ENCODE results near the gene ZNF689.

Gene ZNF689

DNA sequence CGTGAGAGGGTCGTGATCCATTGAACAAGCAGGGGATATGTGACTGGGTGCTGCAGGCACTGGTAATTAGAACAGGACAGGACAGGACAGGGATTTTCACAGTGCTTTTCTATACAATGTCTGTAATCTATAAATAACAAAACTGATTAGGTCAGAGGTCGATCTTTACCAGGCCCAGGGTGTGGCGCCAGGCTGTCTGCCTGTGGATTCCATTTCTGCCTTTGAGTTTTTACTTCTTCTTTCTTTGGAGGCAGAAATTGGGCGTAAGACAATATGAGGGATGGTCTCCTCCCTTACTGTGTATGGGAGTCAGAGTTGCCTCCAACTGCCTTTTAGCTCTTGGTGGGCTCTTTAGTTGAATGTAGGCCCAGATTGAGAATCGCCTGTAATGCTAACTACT, 50.5 kb downstream of the ZNF689 start:
- no peak for DNase-seq

DNA sequence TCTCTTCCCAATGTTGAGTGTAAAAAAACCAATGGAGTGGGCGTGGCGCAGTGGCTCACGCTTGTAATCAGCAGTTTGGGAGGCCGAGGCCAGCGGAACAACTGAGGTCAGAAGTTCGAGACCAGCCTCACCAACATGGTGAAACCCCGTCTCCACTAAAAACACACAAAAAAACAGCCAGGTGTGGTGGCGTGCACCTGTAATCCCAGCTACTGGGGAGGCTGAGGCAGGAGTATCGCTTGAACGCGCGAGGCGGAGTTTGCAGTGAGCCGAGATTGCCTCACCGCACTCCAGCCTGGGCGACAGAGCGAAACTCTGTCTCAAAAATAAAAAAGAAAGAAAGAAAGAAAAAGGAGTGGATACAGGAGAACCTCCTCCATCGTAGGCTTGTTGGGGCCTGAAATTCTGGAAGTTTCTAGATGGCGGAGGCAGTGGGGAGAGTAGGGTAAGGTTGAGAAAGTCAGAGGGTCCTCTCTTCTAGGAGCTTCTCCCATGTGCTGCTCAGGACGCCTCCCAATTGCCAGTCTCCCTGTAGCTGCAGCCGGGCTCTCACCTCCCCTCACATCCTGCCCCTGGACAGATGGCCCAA, 51.3 kb downstream of the ZNF689 start:
- no peak for DNase-seq

DNA sequence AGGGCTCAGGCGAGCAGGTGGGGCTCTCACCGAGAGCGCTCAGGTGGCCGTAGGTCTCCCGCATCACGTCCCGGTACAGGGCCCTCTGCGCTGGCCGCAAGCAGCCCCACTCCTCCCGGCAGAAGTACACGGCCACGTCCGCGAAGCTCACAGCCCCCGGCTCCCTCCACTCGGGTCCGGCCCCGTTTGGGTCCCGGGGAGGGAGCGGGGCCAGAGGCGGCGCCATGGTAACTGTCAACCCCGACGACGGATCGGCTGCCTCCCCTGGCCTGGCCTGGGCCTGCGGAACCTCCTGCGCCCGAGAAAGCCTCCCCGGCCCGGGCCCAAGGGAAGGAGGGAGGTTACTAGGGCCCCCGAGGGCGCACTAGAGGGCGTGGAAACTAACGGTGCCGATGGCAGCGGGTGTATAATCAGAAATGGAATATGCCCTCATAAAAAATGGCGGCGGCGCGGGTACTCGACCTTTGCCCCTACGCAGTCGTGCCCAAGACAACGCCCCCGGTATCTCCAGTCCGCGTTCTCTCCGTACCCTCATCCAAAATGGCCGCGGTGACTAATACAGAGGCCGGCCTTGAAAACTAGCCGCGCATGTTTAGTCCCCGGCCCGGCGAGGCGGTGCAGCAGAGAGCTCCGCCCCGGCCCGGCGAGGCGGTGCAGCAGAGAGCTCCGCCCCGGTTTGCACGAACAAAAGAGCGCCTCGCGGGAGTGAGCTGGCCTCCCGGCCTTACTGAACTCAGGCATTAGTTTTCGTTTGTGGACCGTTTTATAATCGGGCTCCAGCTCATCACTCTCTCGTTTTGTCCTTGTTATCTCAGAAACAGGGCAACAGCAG, 52.0 kb downstream of the ZNF689 start, which contains the start of gene ZNF764:
TSS of gene ZNF764 (minus strand) at position 418 of the 832 bp plus-strand sequence. CDS start at position 226, 192 bp downstream.
- DNase-seq = peak; percentile 97

- DNase-seq = no peak
Measured at GRCh38 chr16:30557707-30557956, 52.6 kb downstream of the ZNF689 start.

- no peak for DNase-seq
Measured at GRCh38 chr16:30556125-30556473, 54.1 kb downstream of the ZNF689 start.

GRCh38 chr16:30555315-30556124, 54.7 kb downstream of the ZNF689 start:
- no peak for DNase-seq

DNA sequence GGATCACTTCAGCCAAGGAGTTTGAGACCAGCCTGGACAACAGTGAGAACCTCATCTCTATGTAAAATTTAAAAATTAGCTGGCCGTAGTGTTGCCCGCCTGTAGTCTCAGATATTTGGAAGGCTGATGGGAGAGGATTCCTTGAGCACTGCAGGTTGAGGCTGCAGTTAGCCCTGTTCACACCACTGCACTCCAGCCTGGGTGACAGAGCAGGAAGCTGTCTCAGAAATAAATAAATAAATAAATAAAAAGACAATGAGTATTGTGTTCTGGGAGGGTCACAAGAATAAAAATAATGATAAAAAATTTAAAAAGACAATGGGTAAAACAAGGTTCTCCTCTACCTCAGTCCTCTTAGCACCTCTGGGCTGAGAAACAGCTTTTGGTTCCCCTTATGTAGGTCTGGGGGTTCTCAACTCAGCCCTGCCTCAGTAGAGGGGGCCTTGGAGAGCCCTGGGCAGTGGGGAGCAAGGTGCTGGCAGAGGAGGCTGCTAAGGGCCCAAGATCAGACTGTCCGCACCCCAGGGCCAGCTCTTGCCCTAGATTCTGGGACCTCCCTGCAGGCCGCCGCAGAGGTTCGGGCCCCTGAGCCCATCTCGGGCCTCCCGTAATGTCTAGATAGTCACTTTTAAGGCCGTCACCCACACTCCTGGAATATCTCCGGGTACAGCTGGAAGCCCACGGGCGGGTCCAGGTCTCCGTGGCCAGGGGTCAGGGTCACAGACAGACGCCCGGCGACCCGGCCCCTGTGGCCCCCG, 55.5 kb downstream of the ZNF689 start:
- no peak for DNase-seq

DNA sequence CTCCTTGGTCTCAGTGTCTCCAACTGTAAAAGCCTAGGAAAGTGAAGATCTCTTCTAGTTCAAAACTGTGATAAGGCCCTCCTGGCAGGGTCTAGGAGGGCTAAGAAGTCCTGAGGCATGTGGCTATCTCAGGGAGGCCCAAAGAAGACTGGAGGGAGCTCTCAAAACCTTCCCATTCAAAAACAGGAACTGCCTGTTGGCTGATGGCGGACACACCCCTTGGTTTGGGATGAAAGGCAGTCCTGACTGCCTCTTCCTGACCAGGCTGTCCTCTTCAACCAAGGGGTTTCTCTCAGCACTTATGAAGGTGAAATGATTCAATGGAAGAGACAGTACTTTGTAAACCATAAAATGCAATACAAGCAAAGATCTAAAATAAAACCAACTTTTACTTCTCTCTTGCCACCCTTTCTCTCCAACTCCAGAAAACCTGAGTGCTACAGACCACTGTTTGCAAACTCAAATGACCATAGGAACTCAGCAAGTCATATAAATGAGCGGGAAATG, 56.7 kb downstream of the ZNF689 start:
- no peak for DNase-seq

- no peak for DNase-seq
Measured at GRCh38 chr16:30552956-30553355, 57.2 kb downstream of the ZNF689 start.
